GM18909 (cell line): ENCODE measurements around the gene MRPS27.

Source experiments
- ATAC-seq: cut with Tn5 transposase; IDR thresholded peaks from one replicate; pipeline ENCODE4 v1.9.1; 2021; ENCODE audit warnings: mild to moderate bottlenecking; ENCODE audit not compliant: unreplicated experiment, poor library complexity

The MRPS27 gene

GRCh38 chr5:72267685-72268084 lies 52.4 kb downstream of the MRPS27 start:
- no peak for ATAC-seq

- ATAC-seq: no peak
These were observed 53.2 kb downstream of the MRPS27 start for GRCh38 chr5:72266862-72267261.

GRCh38 chr5:72265032-72265877 lies 54.8 kb downstream of the MRPS27 start:
- ATAC-seq: no peak

DNA sequence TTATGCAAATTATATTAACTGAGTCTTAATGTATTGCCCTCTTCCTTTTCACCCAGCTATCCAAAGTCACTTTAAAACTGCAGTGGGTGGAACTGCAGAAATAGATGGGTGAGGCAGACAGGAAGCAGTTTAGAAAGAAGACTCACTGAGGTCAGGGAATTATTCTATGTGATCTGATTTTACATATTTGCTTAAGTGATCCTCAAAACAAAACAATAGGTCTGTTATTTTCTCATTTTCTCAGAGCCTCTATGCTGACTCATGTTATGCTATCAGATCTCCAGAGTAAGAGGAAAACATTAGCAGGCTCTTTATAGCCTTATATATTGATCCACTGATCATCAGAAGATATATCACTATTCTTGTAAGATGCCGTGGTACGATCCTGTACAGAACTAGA lies 63.5 kb downstream of the MRPS27 start:
- ATAC-seq: no peak

GRCh38 chr5:72255670-72256069 lies 64.4 kb downstream of the MRPS27 start:
- no peak for ATAC-seq

DNA sequence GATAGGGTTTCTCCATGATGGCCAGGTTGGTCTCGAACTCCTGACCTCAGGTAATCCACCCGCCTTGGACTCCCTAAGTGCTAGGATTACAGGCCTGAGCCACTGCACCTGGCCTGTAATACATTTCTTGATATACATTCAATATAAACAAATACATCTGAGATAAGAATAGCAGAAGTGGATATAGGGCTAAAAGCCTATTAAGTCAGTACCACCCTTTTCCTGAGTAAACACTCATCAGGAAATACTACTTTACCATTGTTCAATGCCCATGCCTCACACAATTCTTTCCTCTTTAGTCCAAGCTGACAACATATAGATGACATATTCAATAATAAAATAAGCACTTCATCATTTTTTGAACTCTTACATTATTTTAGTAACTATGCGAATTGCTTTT lies 64.8 kb downstream of the MRPS27 start:
- ATAC-seq: no peak

DNA sequence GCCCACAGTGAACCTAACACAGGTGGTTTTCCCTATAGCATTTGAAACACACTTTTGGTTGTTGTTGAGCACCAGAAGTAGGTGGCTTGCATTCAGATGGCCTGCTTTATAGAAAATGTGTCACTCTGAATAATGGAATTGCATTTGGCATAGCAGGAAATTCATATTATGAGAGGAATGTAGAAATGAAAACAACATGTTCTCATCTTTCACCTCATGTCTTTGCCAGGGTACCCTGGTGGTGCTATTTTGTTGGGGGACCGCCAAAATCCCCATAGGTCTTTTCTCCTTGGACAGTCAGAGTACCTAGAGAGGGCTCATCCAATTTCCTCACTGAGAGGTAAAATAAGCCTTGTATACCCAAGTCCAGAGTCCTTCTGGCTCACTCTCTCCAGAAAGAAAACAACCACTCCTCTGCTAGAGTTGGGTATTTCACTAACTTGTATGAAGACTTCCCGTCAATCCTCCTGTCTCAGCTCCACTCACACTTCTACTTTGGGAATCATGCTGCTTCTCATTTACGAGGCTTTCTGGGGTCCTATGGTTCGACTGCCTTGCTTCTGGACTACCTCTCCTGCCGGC lies 67.4 kb downstream of the MRPS27 start:
- no peak for ATAC-seq

DNA sequence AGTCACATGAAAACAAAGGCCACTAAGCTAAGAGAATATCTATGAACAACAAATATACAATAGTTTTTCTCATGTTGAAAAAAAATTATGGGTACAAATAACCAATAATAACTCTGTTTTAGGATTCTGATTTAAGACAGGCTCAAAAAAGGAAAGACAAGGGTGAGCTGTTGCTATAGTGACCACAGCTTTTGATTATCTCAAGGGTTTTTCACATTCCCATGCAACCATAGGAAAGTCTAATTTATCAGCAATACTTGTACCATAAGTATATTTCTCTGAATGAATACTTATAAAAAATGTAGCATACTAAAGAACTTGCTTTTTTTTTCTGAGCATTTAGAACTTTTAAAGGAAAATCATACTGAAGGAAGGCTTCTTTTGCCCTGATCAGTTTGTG lies 68.0 kb downstream of the MRPS27 start:
- no peak for ATAC-seq

DNA sequence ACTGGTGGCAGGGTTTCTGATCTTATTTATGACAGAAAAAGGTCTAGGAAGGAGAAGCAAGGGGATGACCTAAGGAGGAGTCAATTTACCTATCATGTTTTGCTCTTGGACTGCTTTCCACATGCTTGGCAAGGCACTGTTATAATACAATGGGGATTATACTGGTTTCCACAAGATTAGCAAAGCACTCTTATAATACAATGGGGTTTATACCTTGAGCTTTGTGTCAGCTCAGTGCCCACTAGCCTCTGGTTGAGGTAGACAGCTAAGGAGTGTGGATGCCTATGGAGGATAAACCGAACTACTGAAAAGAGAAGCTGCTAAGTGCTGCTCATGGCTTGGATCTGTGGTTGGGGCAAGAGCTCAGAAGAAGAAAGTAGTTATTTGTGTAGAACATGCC lies 68.7 kb downstream of the MRPS27 start:
- ATAC-seq: no peak

DNA sequence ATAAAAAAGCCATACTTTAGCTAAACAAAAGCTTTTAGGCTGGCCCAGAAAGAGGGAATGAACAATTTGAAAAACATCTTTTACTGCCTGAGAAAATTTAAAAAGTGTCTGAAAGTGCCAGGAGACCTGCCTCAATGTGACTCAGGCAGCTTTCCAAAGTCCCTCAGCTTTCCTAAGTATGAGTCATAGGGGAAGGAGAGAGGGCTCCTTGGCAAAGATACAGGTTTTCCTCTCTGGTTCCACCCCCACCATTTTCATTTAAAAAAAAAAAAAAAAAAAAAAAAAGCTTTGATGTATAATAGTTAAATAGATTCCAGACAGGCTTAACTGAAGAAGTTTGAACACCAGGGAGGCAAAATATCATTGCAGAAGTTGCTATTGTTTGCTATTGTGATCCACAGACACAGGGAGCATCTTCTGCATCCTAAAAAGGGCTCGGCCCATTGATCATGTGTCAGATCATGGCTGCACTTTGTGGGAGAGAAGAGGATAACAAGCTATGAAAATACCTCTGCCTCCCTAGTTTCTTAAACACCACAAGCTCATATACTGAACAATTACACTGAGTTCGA lies 71.5 kb downstream of the MRPS27 start:
- no peak for ATAC-seq

DNA sequence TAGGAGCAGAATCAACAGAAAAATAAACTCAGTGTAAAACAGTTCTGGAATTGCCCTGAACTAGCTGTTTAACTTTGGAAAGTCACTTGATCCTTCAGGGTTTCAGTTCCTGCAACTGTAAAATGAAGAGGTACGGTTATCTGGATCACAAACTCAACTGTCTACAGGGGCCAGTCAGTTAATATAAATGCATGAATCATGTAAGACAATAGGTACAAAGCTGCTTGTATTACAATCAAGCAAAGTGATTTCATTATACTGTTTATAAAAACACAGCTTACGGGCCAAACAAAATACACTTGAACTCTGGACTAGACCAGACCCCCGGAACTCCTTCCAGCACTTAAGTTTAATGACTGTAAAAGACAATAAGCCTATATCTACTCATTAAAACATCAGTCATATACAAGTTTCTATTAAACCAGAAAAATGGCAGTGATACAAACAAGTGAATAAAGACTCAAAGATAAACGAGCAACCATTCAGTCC lies 73.0 kb downstream of the MRPS27 start:
- no peak for ATAC-seq

DNA sequence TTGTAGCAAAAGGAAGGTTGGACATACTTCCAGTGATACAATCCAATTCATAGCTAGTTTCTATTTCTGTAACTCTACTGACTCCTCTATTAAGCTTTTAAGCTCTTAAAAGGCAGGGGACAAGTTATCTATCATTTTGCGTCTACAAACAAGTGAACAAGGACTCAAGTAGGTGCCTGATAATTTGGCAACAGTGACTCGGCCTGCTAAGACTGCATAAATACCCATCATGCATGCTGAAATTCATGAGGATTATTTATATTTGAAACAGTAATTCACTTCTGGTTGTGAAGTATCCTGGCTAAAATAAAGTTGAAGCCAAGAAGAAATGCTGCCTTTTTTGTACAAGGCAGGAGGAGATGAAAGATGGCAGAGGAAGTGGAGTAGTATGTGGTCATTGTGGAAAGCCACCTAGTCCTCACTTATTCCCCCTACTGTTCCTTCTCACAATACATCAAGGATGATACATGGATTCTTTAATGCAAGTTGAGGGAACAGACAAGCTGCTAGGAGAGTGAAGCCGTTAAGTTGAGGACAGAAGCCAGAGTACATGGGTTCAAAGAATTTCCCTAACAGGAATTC lies 74.0 kb downstream of the MRPS27 start:
- no peak for ATAC-seq

GRCh38 chr5:72245546-72245945 lies 74.5 kb downstream of the MRPS27 start:
- ATAC-seq: no peak

- ATAC-seq: peak; percentile 93
These were observed 75.1 kb downstream of the MRPS27 start for GRCh38 chr5:72244862-72245371.

GRCh38 chr5:72243706-72244105 lies 76.3 kb downstream of the MRPS27 start:
- no peak for ATAC-seq

- ATAC-seq: no peak
These were observed 77.1 kb downstream of the MRPS27 start for GRCh38 chr5:72242796-72243475.

DNA sequence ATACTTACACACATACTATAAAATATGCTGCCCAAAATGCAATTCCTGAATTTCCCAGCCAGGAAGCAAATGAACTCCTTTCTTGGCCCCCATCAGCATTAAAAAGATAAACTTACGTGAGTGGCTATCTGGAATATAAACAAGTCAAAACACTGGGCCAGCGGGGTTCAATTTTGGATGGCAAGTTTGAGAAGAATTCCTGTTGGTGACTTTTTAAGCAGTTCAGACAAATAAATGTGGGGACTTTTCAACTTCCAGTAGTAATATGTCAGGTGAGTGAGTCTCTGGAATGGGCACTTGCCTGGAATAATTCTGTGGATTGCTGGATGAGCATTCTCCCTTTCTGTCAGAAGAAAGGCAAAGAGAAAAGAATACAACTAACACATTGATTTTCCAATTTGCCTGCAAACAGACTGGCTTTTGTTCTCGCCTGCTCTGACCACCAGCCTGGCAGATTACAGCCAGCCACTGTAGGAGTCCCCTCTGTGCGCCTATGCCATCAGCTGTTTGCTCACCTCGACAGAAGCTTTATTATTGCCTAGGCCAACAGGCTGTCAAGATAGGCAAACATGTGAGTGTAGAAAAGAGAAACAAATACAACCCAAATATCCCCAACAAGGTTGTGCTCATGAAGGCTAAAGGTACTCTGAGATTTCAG lies 78.6 kb downstream of the MRPS27 start:
- no peak for ATAC-seq

GRCh38 chr5:72238712-72239445 lies 81.2 kb downstream of the MRPS27 start:
- no peak for ATAC-seq

GRCh38 chr5:72237879-72238278 lies 82.2 kb downstream of the MRPS27 start:
- ATAC-seq: no peak
